GM19372 (cell line): ENCODE results near the gene ANO4.
A peak's percentile ranks its signal among the peaks of the same experiment; 100 is the strongest.
"Not testable (repeated sequence)": the region's sequence is repeated elsewhere in the genome, so short reads cannot be mapped to it uniquely, and the experiment has no call there.

Experiments used
- ATAC-seq: cut with Tn5 transposase; IDR thresholded peaks from one replicate; pipeline ENCODE4 v1.9.1; 2021; ENCODE audit warnings: mild to moderate bottlenecking, low read depth, moderate library complexity; ENCODE audit not compliant: unreplicated experiment

The ANO4 gene

DNA sequence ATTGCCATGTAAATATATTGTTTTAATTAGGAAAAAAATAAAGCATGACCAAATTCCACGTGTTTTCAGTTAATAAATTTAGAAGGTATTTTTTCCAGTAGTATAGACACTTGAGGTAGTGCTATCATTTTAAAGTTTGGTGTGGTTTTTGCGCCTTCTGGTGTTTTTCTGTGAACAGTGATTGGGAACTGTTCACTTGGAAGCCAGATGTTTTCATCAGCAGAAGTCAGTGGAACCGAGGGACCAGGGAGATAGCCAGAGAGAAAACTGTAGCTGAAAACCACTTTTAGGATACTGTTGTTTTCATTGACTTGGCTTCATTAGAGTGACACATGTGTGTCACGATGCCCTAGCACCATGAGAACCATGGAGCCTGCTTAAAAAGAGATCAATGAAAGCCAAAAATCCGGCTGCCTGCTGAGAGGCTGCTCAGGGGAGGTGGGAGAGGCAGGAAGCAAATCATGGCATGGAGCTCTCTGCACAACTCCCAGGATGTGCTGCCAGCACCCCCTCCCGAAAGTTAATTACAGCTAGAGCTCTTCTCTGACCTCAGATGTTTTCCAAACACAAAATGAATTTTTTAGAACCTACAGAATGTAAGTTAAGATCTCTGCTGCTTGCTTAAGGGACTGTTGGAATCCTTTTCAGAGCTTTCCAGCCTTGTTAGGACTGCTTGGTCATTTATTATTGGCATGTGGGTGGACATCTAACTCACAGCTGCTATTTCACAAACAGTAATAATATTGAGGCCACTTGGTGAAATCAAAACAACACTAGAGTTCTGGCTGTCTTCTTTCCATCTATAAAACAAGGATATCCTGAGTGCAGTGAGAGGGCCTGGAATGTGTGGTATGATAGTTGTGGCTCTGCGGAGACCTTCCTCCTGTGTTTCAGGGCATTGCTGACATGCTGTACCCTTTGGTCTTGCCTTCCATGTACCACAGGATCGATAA, 192.3 kb downstream of the ANO4 start:
- ATAC-seq, result no peak

DNA sequence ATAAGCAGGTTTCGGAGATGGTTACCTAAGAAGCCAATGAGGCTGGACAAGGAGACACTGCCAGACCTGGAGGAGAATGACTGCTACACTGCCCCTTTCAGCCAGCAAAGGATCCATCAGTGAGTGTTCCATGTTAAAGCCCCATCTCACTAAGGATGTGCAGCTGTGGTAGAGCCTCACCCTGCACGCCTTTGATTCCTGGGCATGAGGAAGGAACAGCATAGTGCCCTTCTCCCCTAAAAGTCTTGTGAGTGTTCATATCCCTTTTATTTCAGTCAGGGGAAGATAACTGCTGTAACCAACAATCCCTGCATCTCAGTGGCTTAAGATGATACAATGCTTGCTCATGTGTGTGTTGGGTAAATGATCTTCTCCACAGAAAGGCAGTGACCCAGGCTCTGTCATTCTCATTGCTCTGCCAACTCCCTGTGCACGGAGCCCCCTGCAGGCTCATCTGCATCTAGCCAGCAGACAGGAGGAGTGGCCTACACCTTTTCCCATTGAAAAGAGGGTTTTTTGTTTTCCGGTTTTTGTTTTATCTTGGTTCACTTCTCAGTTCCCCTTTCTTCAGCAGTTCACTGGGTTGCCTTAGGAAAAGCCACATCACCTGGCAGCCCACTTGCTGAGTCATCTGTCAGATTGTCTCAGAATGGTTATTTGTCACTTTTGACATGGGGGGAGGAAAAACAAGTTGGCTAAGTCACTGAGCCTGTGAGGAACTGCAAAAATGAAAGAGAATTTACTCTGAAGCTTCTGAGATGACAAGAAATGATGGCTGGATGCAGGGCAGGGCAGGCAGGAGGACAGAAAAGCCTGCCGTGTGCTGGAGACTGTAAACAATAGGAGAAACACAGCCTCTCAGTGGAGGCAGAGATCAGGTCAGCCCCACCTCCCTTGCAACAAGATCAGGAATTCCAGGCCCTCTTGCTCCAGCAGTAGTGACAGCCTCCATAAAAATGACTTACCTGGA, 193.3 kb downstream of the ANO4 start:
- ATAC-seq, result peak; percentile 90

DNA sequence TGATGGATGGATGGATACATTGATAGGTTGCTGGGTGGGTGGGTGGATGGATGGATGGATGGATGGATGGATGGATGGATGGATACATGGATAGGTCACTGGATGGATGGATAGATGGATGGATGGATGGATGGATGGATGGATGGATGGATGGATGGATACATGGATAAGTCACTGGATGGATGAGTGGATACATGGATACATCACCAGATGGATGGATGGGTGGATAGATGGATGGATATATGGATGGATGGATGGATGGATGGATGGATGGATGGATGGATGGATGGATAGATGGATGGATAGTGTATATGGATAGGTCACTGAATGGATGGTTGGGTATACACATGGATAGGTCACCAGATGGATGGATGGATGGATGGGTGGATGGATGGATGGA, 194.9 kb downstream of the ANO4 start:
- ATAC-seq, result not testable (repeated sequence)

DNA sequence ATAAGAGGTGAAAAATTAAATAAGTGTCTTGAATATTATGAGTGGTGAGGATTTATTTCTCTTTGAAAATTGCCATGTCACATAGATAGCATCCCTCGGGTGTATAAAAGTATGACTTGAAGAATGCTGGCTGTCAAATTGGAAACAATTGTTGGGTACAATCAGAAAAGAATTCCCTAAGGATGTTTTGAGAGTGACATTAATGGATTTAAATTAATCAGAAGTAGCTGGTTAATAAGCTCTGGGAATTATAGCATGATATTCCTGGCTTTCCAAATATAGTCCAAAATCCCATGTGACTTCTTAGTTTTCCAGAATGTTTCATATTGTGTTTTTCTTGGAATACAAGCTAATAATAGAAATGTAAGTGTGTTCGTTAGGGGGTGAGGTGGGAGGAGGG, 196.5 kb downstream of the ANO4 start:
- ATAC-seq, result no peak

DNA sequence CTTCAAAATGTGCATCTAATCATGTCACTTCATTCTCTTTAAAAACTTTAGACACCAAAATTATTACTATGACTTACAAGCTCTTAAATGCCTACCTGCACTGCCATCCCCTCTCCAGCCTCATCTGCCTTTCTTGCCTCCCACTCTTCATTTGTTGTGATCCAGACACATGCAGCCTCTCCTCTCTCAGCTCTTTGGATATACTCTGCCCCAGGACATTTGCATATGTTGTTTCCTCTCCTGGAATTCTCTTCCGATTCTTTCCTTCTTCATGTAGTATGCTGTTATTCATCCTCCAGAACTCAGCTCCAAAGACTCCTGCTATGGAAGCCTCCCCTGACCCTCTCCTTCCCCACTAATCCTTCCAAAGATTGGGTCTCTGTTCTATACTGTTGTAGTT, 197.6 kb downstream of the ANO4 start:
- no peak for ATAC-seq

DNA sequence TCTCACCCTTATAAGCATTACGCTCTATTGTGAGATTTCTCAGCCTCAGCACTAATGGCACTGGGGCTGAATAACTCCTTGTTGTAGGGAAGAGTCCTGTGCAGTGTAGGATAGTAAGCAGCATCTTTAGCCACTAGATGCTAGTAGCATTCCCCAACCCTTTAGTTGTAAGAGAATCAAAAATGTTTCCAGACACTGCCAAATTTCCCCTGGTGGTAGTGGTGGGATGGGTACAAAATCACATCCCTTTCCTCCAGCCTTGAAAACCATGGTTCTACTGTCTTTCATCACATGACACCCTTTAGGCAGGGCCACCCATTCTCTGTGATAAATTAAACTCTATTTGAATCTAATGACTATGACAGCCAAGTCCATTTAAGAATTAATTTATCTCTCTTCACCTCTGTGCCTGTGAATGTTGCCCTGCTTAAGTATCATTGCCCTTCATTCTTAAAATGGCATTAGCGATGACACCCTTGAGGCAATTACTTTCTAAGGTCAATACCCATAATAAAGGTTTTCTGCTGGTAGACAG, 199.4 kb downstream of the ANO4 start:
- no peak for ATAC-seq

DNA sequence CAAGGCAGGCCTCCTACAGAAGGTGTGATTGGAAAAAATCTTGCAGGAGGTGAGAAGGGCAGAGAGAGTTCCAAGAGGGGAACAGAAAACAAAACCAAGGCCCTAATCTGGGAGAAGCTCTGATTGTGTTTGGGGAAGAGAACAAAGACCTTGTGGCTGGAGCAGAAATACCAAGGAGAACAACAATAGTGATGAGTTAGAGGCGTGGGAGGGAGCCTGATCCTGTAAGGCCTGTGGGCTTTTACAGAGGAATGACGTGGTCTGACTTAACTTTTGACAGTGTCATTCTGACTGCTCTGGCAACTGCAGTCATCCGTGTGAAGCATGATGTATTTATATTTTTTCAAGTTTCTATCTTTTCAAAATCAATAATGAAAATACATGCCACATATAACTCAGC, 200.6 kb downstream of the ANO4 start:
- no peak for ATAC-seq

DNA sequence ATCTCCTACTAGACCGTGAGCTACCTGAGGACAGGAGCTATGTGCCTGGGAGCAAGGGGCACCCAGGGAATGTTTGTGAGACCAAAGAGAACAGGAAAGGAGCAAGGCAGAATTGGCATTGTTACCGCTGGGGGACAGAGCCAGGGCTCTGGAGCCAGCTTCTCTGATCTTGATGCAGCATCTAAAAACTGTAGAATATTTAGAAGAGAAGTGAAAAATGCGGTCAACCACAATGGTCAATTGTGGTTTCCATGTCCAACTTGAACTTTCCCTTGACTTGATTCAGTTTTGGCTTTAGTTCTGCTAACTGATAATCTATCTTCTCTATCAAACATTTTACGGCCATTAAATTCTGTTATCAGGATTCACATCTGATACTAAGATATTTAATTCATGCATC, 201.2 kb downstream of the ANO4 start:
- ATAC-seq, result peak; percentile 72

DNA sequence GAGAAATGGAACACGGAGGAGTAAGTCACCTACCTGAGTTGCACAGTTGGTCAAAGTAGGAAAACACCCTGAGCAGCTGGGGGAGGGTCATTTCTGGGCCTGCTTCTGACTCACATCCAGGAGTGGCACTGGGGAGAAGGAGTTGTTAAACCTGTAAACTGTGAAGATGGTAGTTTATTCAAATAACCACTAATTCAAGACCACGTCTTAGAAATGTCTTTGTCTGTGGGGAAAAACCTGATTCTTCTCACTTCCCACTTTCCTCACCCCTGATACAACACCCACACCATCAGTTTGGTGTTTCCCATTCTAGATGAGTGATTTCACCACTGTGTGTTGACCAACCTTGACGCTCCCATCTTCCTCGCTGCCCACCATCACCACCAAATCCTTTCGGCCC, 207.1 kb downstream of the ANO4 start:
- ATAC-seq, result no peak

DNA sequence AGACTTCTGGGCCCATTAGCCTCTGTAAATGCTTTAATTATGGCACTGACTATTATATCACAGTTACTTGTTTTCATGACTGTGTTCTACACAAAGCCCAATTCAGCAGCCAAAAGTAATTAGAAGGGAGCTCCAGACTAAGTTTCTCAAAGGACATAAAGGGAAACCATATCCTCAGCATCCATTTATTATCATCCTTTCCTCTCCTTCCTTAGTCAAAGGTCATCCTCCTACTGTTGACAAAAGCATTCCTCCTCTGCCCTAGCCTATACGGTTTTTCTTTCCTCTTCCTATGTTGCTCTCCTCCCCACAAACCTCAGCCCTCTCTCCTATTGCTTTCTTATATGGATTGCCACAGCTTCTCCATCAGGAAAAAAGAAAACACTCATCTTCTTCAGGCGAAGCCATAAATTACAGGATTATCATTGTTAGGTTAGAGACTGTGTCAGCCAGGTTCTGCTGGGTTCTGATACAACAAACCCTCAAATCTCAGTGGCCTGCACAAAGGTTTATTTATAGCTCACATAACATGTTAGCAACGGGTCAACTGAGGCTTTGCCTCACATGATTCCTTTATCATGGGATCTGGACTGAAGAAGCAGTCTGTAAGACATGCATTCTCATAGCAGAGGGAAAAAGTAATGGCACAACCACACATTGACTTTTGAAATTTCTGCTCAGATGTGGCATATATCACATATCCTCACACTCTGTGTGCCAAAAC, 208.3 kb downstream of the ANO4 start:
- no peak for ATAC-seq

DNA sequence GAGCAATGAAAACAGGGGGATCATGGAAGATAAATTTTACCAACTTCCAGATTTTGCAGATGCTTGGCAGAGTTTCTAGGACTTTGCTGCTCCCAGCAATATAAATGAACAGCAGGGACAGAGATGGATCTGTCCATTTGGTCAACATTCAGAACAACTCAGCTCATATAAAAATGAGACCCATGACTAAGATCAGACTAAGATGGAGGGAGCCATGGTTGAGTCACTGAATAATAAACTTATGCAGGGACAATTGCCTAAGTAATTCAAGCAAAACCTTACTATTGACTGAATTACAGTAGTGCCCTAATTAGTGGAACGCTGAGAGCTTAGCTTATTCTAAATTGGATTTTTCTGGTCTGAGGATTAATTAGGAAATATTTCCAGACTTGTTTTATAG, 210.3 kb downstream of the ANO4 start:
- no peak for ATAC-seq

DNA sequence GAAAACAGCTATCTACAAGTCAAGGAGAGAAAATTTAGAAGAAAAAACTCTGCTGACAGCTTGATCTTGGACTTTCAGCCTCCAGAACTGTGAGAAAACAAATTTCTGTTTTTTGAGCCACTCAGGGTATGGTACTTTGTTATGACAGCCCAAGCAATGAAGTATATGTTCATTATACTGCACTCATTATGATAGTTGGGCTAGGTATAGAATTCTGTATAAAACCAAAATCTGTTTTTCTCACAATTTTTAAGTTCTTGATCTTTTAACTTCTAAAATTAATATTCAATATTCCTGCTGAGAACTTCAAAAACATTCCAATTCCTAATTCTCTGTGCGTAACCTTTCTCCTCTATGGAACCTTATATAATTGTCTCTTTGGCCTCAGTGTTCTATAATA, 214.7 kb downstream of the ANO4 start:
- ATAC-seq, result no peak

DNA sequence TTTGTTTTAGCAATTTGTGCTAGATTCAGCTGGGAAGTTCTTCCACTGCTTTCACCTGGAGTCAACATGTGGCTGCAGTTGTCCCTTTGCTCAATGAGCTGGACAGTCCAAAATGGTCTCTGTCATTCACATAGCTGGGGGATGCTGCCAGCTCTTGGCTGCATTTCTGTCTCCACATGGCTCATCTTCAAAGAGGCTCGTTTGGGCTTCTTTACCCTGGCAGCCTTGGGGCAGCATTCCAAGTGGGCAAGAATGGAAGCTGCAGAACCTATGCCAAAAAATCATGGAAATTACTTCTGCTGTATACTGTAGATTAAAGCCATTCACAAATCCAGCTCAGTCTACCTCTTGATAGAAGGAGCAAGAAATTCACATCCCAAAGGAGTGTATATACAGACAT, 216.3 kb downstream of the ANO4 start:
- no peak for ATAC-seq

DNA sequence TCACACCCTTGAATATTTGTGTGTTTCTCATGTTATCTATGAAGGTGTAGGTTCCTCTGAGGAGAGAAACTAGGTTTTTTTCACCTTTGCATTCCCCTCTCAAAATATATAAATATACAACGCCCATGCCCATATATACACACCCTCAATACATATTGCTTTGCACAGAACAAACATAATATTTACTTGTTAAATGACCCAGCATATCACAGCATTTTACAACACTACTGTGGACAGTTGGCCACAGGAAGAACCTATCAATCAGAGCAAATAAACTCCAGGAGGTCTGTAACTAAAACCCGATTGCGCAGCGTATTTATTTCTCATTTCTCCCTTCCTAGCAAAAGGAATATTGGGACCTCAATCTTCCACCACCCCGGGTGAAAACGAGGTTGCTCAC, 219.4 kb downstream of the ANO4 start:
- no peak for ATAC-seq

DNA sequence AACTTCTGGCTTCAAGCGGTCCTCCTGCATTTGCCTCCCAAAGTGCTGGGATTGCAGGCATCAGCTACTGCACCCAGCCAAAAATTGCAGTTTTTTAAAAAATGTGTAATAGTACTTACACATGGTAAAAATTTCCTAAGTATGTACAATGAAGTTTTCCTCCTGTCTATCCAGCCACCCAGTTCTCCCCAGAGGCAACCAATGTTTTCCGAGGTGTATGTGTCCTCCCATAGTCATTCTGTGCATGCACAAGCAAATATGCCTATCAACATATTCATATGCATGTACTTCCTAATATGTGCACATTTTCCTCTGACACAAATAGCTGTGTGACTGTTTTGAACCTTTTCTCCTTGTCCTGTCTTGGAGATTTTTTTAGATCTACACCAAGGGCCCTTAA, 220.5 kb downstream of the ANO4 start:
- no peak for ATAC-seq

DNA sequence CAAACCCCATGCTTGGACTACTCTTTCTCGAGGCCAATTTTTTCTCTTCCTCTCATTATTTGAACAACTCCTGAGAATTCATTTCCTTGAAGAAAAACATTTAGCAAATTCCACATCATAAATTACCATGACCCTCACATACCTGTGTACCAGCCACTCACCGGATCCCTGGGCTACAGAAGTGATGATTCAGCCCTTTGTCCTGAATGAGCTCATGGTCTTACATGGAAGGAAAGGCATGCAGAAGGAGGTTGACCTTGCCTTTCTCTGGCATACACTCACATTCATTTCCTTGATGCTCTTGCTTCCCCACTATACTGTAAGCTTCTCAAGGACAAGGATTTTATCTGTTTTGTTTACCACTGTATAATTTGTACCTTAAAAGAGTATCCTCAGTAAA, 224.0 kb downstream of the ANO4 start:
- ATAC-seq, result no peak

DNA sequence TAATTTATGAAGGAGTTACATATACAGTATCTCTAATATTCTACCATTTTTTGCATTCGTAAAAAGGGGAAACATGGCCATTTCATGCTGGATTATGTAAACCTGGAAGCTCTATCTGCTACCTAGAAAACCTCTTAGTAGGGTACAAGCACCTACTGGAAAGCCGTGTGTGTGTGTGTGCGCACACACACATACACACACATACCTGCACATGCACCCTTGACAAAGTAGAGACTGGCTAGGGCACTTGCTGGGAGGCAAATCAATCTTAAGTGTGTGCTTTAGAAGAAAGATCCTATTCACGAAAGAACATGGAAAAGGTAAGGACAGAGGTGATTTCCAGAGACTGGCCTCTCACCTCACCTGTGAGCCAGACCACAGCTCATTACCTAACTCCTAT, 224.6 kb downstream of the ANO4 start:
- ATAC-seq, result no peak

DNA sequence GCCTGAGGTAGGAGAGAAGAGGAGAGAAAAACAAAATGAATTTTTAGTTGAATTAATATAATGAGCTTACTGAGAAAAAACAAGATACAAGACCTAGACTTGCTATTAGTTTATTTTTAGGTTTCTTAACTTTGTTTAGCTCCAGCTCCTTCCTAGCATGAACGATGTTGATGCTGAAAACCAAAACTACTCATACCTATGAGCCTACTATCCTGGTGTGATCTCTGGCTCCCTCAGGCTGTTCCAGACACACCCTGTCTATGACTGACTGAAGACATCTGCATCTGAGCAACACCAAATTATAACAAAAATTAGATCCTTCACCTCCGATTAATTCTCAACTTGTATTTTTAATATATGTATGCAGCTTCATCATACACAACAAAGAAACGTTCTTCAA, 225.1 kb downstream of the ANO4 start:
- no peak for ATAC-seq

DNA sequence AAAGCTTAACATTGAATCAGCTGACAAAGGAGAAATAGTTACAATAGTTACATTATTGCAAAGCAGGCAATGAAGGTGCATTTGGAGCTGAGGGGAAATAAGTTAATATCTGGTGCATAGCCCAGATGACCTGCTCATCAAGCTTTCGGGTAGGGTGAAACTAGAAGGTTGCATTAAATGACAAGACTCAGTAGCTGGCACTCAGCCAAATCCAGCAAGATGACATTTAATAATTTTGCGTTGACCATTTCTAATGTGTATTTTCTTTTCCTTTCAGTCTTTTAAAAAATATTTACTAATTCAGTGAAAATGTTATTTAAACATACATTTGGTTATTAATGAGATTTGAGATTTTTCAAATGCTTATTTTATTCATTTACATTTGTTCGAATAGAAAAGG, 226.9 kb downstream of the ANO4 start:
- no peak for ATAC-seq

DNA sequence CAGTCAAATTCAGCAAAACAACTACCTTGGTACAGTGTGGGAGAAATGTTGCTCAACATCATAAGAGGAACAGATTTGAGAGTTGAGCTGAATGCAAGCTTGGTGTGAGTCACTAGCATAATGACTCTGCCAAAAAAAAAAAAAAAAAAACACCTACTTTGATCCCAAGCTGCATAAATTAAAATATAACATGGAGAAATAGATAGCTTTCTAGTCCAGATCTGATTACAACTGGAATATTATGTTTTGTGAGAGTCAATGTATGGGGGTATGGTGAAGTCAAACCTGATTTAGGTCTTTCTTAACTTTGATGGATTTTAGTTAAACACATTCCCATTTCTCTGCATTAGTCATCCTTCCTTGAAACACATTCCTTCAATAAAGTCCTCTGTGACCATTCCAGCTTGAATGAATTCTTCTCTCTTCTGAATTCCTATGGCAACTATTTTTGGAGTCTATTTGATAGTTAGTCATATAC, 227.4 kb downstream of the ANO4 start:
- no peak for ATAC-seq
